ENCODE results near the gene MYO1H. TPM values are rescaled to one million over a fixed set of nuclear protein-coding genes. Genes with fewer than 3 reads are reported as not detected.

The MYO1H gene
- total RNA-seq, 4 donors from 2014 or later = 0.17 to 0.57 TPM; not detected in 2

DNA sequence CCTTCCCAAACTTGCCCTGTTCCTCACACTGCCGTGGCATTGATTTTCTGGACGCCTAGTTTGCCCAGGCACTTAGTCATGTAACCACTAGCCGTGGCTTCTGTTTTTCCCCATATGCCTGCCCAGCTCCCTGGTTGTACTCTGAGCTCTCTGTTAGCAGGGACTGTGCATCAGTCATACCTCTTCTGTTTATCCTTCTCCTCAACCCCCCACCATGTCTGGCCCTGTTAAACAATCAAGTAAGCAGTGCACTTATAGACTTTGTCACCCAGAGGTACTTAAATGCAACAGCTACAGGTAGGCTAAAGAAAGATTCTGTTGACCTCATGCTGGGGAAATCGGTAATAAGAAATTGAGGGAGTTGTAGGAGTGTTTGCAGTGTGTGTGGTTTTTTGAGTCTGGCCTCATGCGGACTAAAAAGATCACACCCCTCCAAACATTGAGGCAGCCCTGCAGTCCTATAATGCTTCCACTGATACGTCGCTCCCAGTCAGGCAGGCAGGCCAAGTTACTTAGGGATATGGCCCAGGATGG, 146.7 kb downstream of the MYO1H start:
- TF ChIP-seq, protein P1, sequence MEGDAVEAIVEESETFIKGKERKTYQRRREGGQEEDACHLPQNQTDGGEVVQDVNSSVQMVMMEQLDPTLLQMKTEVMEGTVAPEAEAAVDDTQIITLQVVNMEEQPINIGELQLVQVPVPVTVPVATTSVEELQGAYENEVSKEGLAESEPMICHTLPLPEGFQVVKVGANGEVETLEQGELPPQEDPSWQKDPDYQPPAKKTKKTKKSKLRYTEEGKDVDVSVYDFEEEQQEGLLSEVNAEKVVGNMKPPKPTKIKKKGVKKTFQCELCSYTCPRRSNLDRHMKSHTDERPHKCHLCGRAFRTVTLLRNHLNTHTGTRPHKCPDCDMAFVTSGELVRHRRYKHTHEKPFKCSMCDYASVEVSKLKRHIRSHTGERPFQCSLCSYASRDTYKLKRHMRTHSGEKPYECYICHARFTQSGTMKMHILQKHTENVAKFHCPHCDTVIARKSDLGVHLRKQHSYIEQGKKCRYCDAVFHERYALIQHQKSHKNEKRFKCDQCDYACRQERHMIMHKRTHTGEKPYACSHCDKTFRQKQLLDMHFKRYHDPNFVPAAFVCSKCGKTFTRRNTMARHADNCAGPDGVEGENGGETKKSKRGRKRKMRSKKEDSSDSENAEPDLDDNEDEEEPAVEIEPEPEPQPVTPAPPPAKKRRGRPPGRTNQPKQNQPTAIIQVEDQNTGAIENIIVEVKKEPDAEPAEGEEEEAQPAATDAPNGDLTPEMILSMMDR (IDR thresholded peaks at IDR 0.05; ENCODE audit: low read depth) = no peak

DNA sequence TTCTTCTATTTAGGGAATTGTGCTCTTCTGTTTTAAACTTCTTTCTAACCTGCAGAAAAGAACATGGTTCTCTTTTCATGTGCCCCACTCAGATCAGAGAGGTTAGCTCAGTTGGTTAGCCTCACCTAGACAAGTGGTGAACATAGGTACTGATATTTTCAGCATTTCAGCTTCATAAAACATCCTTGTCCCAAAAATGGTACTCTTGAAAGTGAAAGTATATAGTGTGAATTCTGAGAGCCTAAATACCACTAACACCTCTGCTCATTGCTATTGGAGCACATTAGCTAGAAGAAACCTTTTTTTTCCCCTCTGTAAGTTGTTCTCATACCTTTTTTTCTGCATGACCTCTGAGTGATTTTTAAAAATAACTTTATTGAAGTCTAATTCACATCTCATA, 147.3 kb downstream of the MYO1H start:
- TF ChIP-seq, protein P1 (IDR thresholded peaks at IDR 0.05; ENCODE audit: low read depth) = no peak

DNA sequence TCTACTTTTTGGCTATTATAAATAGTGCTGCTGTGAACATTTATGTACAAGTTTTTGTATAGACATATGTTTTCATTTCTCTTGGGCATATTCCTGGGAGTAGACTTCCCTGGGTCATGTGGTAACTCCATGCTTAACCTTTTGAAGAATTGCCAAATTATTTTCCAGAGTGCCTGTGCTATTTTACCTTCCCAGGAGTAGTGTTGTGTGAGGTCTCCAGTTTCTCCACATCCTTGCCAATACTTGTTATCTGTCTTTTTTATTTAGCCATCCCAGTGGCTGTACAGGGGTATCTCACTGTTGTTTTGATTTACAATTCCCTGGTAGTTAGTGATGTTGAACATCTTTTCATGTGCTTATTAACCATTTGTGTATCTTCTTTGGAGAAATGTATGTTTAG, 148.6 kb downstream of the MYO1H start:
- TF ChIP-seq, protein P1 (IDR thresholded peaks at IDR 0.05; ENCODE audit: low read depth) = no peak

DNA sequence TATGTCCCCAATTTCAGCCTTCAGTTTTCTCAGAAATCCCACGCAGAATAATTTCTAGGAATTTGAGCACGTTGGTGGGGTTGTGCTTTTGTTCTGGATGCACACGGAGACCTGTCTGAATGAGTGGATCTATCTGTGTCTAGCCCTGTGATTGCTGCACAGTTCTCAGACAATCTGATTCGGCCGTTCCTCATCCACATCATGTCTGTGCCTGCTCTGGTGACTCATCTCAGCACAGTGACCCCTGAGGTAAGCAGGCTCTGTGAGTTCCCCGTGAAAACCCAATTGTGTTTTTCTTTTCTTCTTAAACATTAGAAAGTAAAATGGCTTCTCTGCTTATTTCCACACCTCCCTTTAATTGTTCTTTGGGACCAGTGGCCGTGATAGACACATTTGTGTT, 150.0 kb downstream of the MYO1H start:
- TF ChIP-seq, protein P1 (IDR thresholded peaks at IDR 0.05; ENCODE audit: low read depth) = no peak

Other genes starting within 250 kb of the MYO1H start
- 1,000 to 10,000 TPM in 2 of 4 donors, 100 to 1,000 TPM in 2; 798 to 3,288 (median 1,277) TPM for gene ACACB, start 231.3 kb upstream of the MYO1H start, total RNA-seq
- gene FOXN4, start 38.6 kb upstream of the MYO1H start, total RNA-seq = not detected
- 10 to 100 TPM; 52.4 to 70.9 (median 65.2) TPM for gene KCTD10, start 129.4 kb downstream of the MYO1H start, total RNA-seq
- 10 to 100 TPM; 31.8 to 88.5 (median 45.4) TPM for gene UBE3B, start 129.7 kb downstream of the MYO1H start, total RNA-seq
- gene MMAB, start 225.6 kb downstream of the MYO1H start, total RNA-seq = 10 to 100 TPM; 11.7 to 45.6 (median 24.7) TPM
- 10 to 100 TPM in 2 of 4 donors, 1 to 10 TPM in 2; 5.4 to 15.1 (median 11.5) TPM for gene MVK, start 225.9 kb downstream of the MYO1H start, total RNA-seq

All from subcutaneous adipose tissue (tissue), 4 donors.